Kidney capillary endothelial cell (primary cell): Measurements from ENCODE around the gene SMARCD1.

Experiments
- DNase-seq: peaks from one replicate; pipeline ENCODE4 v3.0.0-alpha.2; 2018; ENCODE audit warnings: low spot score

Gene SMARCD1

GRCh38 chr12:50104417-50105366 lies 19.6 kb downstream of the SMARCD1 start:
- no peak for DNase-seq

GRCh38 chr12:50105913-50106450 lies 20.8 kb downstream of the SMARCD1 start:
- DNase-seq: no peak

GRCh38 chr12:50106907-50107306 lies 21.8 kb downstream of the SMARCD1 start:
- no peak for DNase-seq

- DNase-seq: no peak
Measured at GRCh38 chr12:50107416-50108268, 22.5 kb downstream of the SMARCD1 start.

- DNase-seq: no peak
Measured at GRCh38 chr12:50109319-50109718, 24.2 kb downstream of the SMARCD1 start.

GRCh38 chr12:50110127-50110761 lies 25.1 kb downstream of the SMARCD1 start:
- no peak for DNase-seq

GRCh38 chr12:50110762-50111351 lies 25.7 kb downstream of the SMARCD1 start:
- peak; percentile 35 for DNase-seq

GRCh38 chr12:50111395-50111692 lies 26.2 kb downstream of the SMARCD1 start:
- no peak for DNase-seq

GRCh38 chr12:50111693-50112455 lies 26.7 kb downstream of the SMARCD1 start, which contains the start of gene COX14:
Gene COX14 (plus strand): TSS chr12:50112236. CDS start chr12:50120044, 7,808 bp downstream.
- DNase-seq: peak; percentile 99

GRCh38 chr12:50112456-50113218 lies 27.5 kb downstream of the SMARCD1 start:
- peak; percentile 33 for DNase-seq

GRCh38 chr12:50117057-50117622 lies 32.0 kb downstream of the SMARCD1 start:
- DNase-seq: no peak

- no peak for DNase-seq
Measured at GRCh38 chr12:50119387-50119786, 34.2 kb downstream of the SMARCD1 start.

GRCh38 chr12:50120521-50120920 lies 35.4 kb downstream of the SMARCD1 start:
- DNase-seq: no peak

- DNase-seq: no peak
Measured at GRCh38 chr12:50120953-50121352, 35.8 kb downstream of the SMARCD1 start.

- DNase-seq: no peak
Measured at GRCh38 chr12:50121641-50122040, 36.5 kb downstream of the SMARCD1 start.

- no peak for DNase-seq
Measured at GRCh38 chr12:50123203-50123602, 38.1 kb downstream of the SMARCD1 start.

GRCh38 chr12:50127546-50127945 lies 42.4 kb downstream of the SMARCD1 start:
- no peak for DNase-seq

GRCh38 chr12:50129290-50129689 lies 44.1 kb downstream of the SMARCD1 start:
- DNase-seq: no peak

GRCh38 chr12:50132505-50133135 lies 47.5 kb downstream of the SMARCD1 start:
- peak; percentile 38 for DNase-seq
